HepG2 (cell line): ENCODE data around the gene ADAMTS15. TPM values are rescaled to one million over a fixed set of nuclear protein-coding genes. Genes with fewer than 3 reads are reported as not detected.

Source experiments
- ATAC-seq: fragments of 200-7000 bp; cut with Tn5 transposase; 3 replicates; pipeline ENCODE4 v1.9.1; 2020; ENCODE audit warnings: mild to moderate bottlenecking, moderate library complexity
- BruUV-seq: library from RNA; stranded (reverse); fragments of 400-500 nt; replicated peaks from 2 replicates; lab custom pipeline; 2021; lab: Mats Ljungman, UMichigan
- CTCF ChIA-PET: fragments of 300-600 bp; formaldehyde crosslinking; extraction: SDS; loops from one replicate; lab custom pipeline; 2021; ENCODE audit warnings: low total read pairs, inconsistent platforms, low intra/inter-chr PET ratio; lab: Yijun Ruan, JAX
- POLR2A ChIA-PET: fragments of 350-600 bp; sonication (Branson Sonifier 250); formaldehyde crosslinking; loops from one replicate; lab custom pipeline; 2020; ENCODE audit warnings: antibody characterized with exemption, inconsistent platforms; lab: Yijun Ruan, JAX
- DNase-seq: peaks from one replicate; pipeline ENCODE4 v3.0.0-alpha.2; 2015; ENCODE audit warnings: low spot score
- FAIRE-seq: peaks from 3 replicates; lab custom pipeline; 2011; peaks lifted over from hg19 to GRCh38; lab: Jason Lieb, UNC
- H2AFZ ChIP-seq: one replicate; pipeline ENCODE4 v1.6.1; 2011; ENCODE audit warnings: low read length, inconsistent platforms
- H3K27ac ChIP-seq: fragments of 300-600 bp; 3 replicates; pipeline ENCODE4 v1.8.0; 2011; ENCODE audit warnings: mixed run types, mild to moderate bottlenecking, mixed read lengths, low read length, inconsistent platforms; ENCODE audit not compliant: insufficient read depth; ENCODE audit errors: extremely low read length
- H3K27me3 ChIP-seq, 2 experiments: fragments of 200-600 bp in 1 of 2; 2 replicates in 1 of 2; 3 replicates in 1 of 2; pipeline versions ENCODE4 v1.6.0 to v1.8.0; 2011; ENCODE audit warnings: low read length in 2 of 2, mild to moderate bottlenecking in 2 of 2, moderate library complexity in 2 of 2, inconsistent platforms in 1 of 2; ENCODE audit not compliant: insufficient read depth in 2 of 2, control insufficient read depth in 1 of 2
- H3K36me3 ChIP-seq, 2 experiments: fragments of 200-600 bp in 1 of 2; replicated peaks in 1 of 2; 2 replicates in 1 of 2; 3 replicates in 1 of 2; pipeline versions ENCODE4 v1.5.1 to v1.8.0; 2011; ENCODE audit warnings: low read length in 2 of 2, inconsistent platforms in 1 of 2; ENCODE audit not compliant: insufficient read depth in 2 of 2, control insufficient read depth in 1 of 2
- H3K4me1 ChIP-seq: 2 replicates; pipeline ENCODE4 v1.5.1; 2012; ENCODE audit warnings: low read length, inconsistent platforms; ENCODE audit not compliant: insufficient read depth
- H3K4me2 ChIP-seq: 2 replicates; pipeline ENCODE4 v1.6.0; 2011; ENCODE audit warnings: low read depth, low read length, inconsistent platforms
- H3K4me3 ChIP-seq, 3 experiments: fragments of 200-600 bp in 1 of 3; sonication (generic), shearing (Covaris generic) in 1 of 3; replicated peaks in 1 of 3; 2 replicates each; pipeline ENCODE4 v1.5.1; 2011 to 2016; ENCODE audit warnings: low read length in 3 of 3, inconsistent platforms in 2 of 3, low read depth in 2 of 3, mild to moderate bottlenecking in 2 of 3, control low read depth in 1 of 3, mixed read lengths in 1 of 3; ENCODE audit not compliant: insufficient read depth in 1 of 3
- H3K79me2 ChIP-seq: one replicate; pipeline ENCODE4 v1.6.1; 2011; ENCODE audit warnings: low read length, inconsistent platforms; ENCODE audit not compliant: insufficient read depth
- H3K9ac ChIP-seq: 2 replicates; pipeline ENCODE4 v1.6.0; 2011; ENCODE audit warnings: mild to moderate bottlenecking, low read depth, low read length, inconsistent platforms; ENCODE audit not compliant: insufficient read depth
- H3K9me3 ChIP-seq: 2 replicates; pipeline ENCODE4 v1.5.1; 2012; ENCODE audit warnings: mild to moderate bottlenecking, low read length
- H4K20me1 ChIP-seq: 2 replicates; pipeline ENCODE4 v1.6.0; 2011; ENCODE audit warnings: inconsistent platforms, mild to moderate bottlenecking, low read length, moderate library complexity; ENCODE audit not compliant: insufficient read depth
- CEBPB ChIP-seq: IDR thresholded peaks from 2 replicates; pipeline ENCODE4 v1.6.1; 2011; ENCODE audit warnings: low read depth, low read length, improper control_type of control experiment, borderline replicate concordance
- HMG20B ChIP-seq: conservative IDR thresholded peaks from 2 replicates; pipeline ENCODE4 v1.6.1; 2016; ENCODE audit warnings: missing genetic modification reagents, missing compliant biosample characterization
- HNRNPK ChIP-seq: fragments of 200-400 bp; formaldehyde crosslinking; IDR thresholded peaks from 2 replicates; pipeline ENCODE4 v1.6.1; 2018; ENCODE audit warnings: low read length, low read depth, moderate library complexity, mild to moderate bottlenecking; ENCODE audit not compliant: poor library complexity, severe bottlenecking
- SP1 ChIP-seq, 2 experiments: fragments of 450-650 bp in 1 of 2; sonication (generic) in 1 of 2; formaldehyde crosslinking in 1 of 2; IDR thresholded peaks; 2 replicates each; pipeline versions ENCODE4 v1.4.0 to v1.6.1; 2016 to 2020; ENCODE audit warnings: missing genetic modification reagents in 1 of 2
- ZBTB20 ChIP-seq: sonication (generic); formaldehyde crosslinking; IDR thresholded peaks from 2 replicates; pipeline ENCODE4 v1.8.1; 2023; ENCODE audit warnings: missing genetic modification reagents, low read depth, mild to moderate bottlenecking, borderline replicate concordance
- ZNF878 ChIP-seq: sonication (generic); formaldehyde crosslinking; IDR thresholded peaks from 2 replicates; pipeline ENCODE4 v1.8.1; 2023; ENCODE audit warnings: mild to moderate bottlenecking, missing genetic modification reagents, moderate library complexity
- WGBS: methylation state at CpG from one replicate; pipeline ENCODE4 v1.1.6; 2017; ENCODE audit warnings: low lambda C conversion rate; 5-methylcytosine and 5-hydroxymethylcytosine counted together
- in situ Hi-C: cut with HindIII; loops from 2 replicates; pipeline ENCODE4 v1.10.0; 2017; ENCODE audit warnings: low pct_unique_long_range_greater_than_20kb; ENCODE audit not compliant: extremely low pct_ligation_motif_present
- intact Hi-C: fragments of 100-400 bp; cut with micrococcal nuclease; formaldehyde crosslinking; loops from one replicate; pipeline ENCODE4 v1.10.0; 2022; ENCODE audit not compliant: unreplicated experiment
- polyA plus RNA-seq, 8 experiments: library from polyadenylated mRNA; depleted of rRNA in 3 of 8; stranded (reverse) in 7 of 8; unstranded in 1 of 8; fragments of >200 nt; fragmentation: Illumina TruSeq in 4 of 8; extraction: Trizol in 4 of 8; gene quantifications; 2 replicates each; pipeline versions ENCODE4 v1.2.1 to v1.2.3, GENCODE V29; 2011 to 2016; ENCODE audit warnings: low read depth in 4 of 8, missing spikeins in 1 of 8, mixed read lengths in 1 of 8; ENCODE audit not compliant: insufficient read depth in 1 of 8
- total RNA-seq, 5 experiments: library from RNA; depleted of rRNA; stranded (reverse); fragments of >200 nt; fragmentation: Illumina TruSeq; extraction: Trizol; gene quantifications; 2 replicates each; pipeline ENCODE4 v1.2.3, GENCODE V29; 2016; ENCODE audit warnings: low read depth in 1 of 5
- TF ChIP-seq, protein P1 (sequence below): IDR thresholded peaks from 2 replicates; pipeline ENCODE4 v1.6.1; 2018; ENCODE audit warnings: missing genetic modification reagents

ADAMTS15 gene
- total and polyA plus RNA-seq, 2 of the 13 experiments (the other 11 are each of a cell fraction or from before 2014, with no cell fraction given) = 0.01 to 0.02 TPM

DNA sequence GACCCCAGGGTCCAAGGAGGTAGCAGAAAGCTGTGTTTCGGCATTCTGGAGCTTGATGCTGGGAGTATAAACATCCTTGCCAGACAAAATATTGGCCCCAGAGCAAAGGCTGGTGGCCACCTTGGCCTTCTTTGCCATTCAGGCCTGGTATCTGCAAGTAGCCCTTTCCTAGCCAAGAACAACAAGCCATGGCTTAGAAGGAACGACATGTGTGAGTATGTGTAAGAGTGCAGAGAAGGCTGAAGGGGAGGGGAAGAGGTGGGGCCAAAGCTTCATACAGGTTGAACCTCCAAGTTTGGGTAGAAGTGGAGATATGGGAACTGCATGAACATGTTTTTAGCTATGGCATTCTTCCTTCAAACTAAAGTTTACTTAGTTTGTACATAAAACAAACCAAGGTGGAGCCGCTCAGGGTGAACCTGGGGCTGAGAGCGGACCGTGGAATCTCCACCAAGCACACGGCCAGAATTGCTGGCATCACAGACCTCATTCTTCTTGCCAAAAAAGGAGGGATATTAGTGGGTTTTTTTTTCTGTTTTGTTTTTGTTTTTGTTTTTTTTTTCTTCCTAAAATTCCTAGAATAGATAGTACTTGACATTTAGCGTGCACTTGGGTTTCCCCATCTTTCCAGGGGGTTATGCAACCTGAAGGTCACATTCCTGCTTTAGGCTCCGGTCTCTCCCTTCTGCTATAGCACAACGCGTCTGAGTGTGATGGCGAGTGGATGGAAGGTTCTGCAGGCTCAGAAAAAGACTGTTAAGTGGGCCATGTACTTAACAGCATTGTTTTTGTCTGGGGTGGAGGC lies 70.9 kb downstream of the ADAMTS15 start:
- FAIRE-seq = no peak
- ChIA-PET CTCF (no interaction called here), POLR2A (no interaction called here)
- no peak for TF ChIP-seq HNRNPK
- TF ChIP-seq HMG20B (CRISPR knock-in tag) = no peak
- TF ChIP-seq ZBTB20 (CRISPR knock-in tag) = no peak
- TF ChIP-seq SP1 (IDR thresholded peaks at IDR 0.05) = no peak
- no peak for TF ChIP-seq SP1 (CRISPR knock-in tag; IDR thresholded peaks at IDR 0.05)
- TF ChIP-seq ZNF878 = no peak
- TF ChIP-seq, protein P1, sequence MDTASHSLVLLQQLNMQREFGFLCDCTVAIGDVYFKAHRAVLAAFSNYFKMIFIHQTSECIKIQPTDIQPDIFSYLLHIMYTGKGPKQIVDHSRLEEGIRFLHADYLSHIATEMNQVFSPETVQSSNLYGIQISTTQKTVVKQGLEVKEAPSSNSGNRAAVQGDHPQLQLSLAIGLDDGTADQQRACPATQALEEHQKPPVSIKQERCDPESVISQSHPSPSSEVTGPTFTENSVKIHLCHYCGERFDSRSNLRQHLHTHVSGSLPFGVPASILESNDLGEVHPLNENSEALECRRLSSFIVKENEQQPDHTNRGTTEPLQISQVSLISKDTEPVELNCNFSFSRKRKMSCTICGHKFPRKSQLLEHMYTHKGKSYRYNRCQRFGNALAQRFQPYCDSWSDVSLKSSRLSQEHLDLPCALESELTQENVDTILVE (CRISPR knock-in tag) = no peak
- peak; percentile 48; the same call in 1 of the 2 replicates for TF ChIP-seq CEBPB
- Histone ChIP-seq H3K27me3 (peaks cover 5 to 18% of the 10 kb centered on the region in 2 experiments; a peak in 2 of 5 replicates), H3K9me3 (no peaks in the 10 kb centered on the region), H2AFZ (no peak overlapping the region), H3K4me2 (no peak overlapping the region), H3K79me2 (no peaks in the 10 kb centered on the region), H3K36me3 (no peaks in the 10 kb centered on the region), H4K20me1 (no peaks in the 10 kb centered on the region), H3K4me1 (no peaks in the 10 kb centered on the region), H3K9ac (no peak overlapping the region), H3K27ac (no peak overlapping the region), H3K4me3 (no peak overlapping the region)
- no peak for DNase-seq
- BruUV-seq = no TSS peak
- intact Hi-C loops = no loop called here
- in situ Hi-C loops = no loop called here
- 36% methylated on average over 11 of the region's 11 CpGs for WGBS
- no peak for ATAC-seq
